Vagina (tissue), 2 donors: ENCODE results near the gene AATK. TPM values are rescaled to one million over a fixed set of nuclear protein-coding genes. Genes with fewer than 3 reads are reported as not detected.

Source experiments
- DNase-seq, 2 donors: peaks; one replicate each; pipeline ENCODE4 v3.0.0-alpha.2; 2017; ENCODE audit errors: extremely low spot score in 2 of 2
- H3K27ac ChIP-seq: fragments of 200-600 bp; sonication (generic); one replicate; pipeline ENCODE4 v1.5.1; 2019
- H3K27me3 ChIP-seq: fragments of 200-600 bp; sonication (generic); one replicate; pipeline ENCODE4 v1.5.1; 2019
- H3K36me3 ChIP-seq, 2 donors: fragments of 200-600 bp; sonication (generic); one replicate each; pipeline ENCODE4 v1.5.1; 2017 to 2019
- H3K4me1 ChIP-seq: fragments of 200-600 bp; sonication (generic); one replicate; pipeline ENCODE4 v1.5.1; 2019
- H3K4me3 ChIP-seq, 2 donors: fragments of 200-600 bp; sonication (generic); 1 replicate in 1 of 2; 2 replicates in 1 of 2; pipeline ENCODE4 v1.5.1; 2016 to 2019
- H3K9me3 ChIP-seq: fragments of 200-600 bp; sonication (generic); one replicate; pipeline ENCODE4 v1.5.1; 2019
- POLR2A ChIP-seq, 2 donors: fragments of 450-650 bp; IDR thresholded peaks; one replicate each; pipeline ENCODE4 v1.6.1; 2017; ENCODE audit warnings: antibody characterized with exemption in 2 of 2, mild to moderate bottlenecking in 2 of 2, moderate library complexity in 2 of 2
- POLR2AphosphoS5 ChIP-seq, 2 donors: sonication (generic); formaldehyde crosslinking; IDR thresholded peaks; one replicate each; pipeline ENCODE4 v1.9.0; 2017; ENCODE audit warnings: antibody characterized with exemption in 2 of 2, mild to moderate bottlenecking in 2 of 2, low read depth in 1 of 2; ENCODE audit not compliant: insufficient read depth in 1 of 2
- intact Hi-C: fragments of 100-400 bp; cut with DNase I; formaldehyde crosslinking; loops from one replicate; pipeline ENCODE4 v1.15.1; 2023
- total RNA-seq: library from RNA; depleted of rRNA; stranded (reverse); fragments of >200 nt; gene quantifications from one replicate; pipeline ENCODE4 v1.2.3, GENCODE V29; 2016
- TF ChIP-seq, protein P1 (sequence below), 3 experiments: fragments of 450-650 bp in 2 of 3; fragments of 200-600 bp in 1 of 3; sonication (generic) in 1 of 3; IDR thresholded peaks; one replicate each; pipeline ENCODE4 v1.5.1; 2017 to 2019; ENCODE audit warnings: antibody characterized with exemption in 3 of 3, mild to moderate bottlenecking in 2 of 3, moderate library complexity in 2 of 3

AATK gene
- total RNA-seq, 1 donor from 2014 or later, result 6.4 TPM

DNA sequence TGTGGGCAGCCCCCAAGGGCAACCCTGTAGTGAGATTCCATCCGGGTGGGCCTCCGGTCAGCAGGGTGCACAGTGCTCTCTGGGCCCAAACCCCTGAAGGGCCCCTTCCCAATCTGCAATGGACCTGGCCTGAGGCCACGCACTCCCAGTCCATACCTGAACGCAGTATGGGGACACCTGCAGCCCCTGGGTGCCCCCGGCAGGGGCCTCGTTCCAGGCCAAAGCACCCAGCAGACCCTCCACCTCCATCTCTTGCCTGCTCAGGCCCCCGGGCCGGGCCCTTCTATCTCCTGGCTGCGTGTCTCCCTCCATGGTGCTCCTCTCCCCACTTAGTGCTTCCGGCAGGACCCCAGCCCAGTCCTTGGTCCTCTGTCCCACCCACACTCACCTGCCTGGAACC lies 17.3 kb upstream of the AATK start:
- no peak for DNase-seq
- Histone ChIP-seq H3K27ac (no peak overlapping the region), H3K27me3 (no peaks in the 10 kb centered on the region), H3K4me1 (no peaks in the 10 kb centered on the region), H3K36me3 (no peaks in the 10 kb centered on the region), H3K4me3 (no peak overlapping the region), H3K9me3 (no peaks in the 10 kb centered on the region)
- TF ChIP-seq, protein P1, sequence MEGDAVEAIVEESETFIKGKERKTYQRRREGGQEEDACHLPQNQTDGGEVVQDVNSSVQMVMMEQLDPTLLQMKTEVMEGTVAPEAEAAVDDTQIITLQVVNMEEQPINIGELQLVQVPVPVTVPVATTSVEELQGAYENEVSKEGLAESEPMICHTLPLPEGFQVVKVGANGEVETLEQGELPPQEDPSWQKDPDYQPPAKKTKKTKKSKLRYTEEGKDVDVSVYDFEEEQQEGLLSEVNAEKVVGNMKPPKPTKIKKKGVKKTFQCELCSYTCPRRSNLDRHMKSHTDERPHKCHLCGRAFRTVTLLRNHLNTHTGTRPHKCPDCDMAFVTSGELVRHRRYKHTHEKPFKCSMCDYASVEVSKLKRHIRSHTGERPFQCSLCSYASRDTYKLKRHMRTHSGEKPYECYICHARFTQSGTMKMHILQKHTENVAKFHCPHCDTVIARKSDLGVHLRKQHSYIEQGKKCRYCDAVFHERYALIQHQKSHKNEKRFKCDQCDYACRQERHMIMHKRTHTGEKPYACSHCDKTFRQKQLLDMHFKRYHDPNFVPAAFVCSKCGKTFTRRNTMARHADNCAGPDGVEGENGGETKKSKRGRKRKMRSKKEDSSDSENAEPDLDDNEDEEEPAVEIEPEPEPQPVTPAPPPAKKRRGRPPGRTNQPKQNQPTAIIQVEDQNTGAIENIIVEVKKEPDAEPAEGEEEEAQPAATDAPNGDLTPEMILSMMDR (IDR thresholded peaks at IDR 0.05), result no peak
- no peak for TF ChIP-seq POLR2A (IDR thresholded peaks at IDR 0.05)
- no peak for TF ChIP-seq POLR2AphosphoS5 (IDR thresholded peaks at IDR 0.05; ENCODE audit: insufficient read depth in 1 of 2, low read depth in 1 of 2)
- intact Hi-C loops, result no loop called here

DNA sequence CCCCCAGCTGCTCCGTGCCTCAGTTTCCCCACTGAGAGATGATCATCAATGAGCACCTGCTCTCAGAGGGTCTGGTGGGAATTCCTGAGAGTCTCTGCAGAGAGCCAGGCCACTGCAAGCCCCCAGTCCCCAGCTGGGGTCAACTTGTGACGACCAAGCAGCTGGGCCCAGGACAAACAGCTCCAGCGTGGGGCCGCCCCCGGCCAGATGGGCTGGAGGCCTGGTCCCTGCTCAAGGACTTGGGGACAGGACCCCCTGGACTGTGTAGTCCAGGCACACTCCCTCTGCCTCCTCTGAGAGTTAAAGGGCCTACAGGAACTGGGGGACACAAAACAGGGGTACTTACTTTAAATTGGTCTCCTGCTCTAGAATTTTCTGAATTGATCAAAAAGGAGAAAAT lies 16.6 kb upstream of the AATK start:
- intact Hi-C loops, result no loop called here
- Histone ChIP-seq H3K4me3 (no peak overlapping the region), H3K36me3 (no peaks in the 10 kb centered on the region), H3K27ac (no peak overlapping the region), H3K9me3 (no peaks in the 10 kb centered on the region), H3K4me1 (no peaks in the 10 kb centered on the region), H3K27me3 (no peaks in the 10 kb centered on the region)
- DNase-seq, result no peak
- TF ChIP-seq, protein P1 (IDR thresholded peaks at IDR 0.05), result no peak
- TF ChIP-seq POLR2A (IDR thresholded peaks at IDR 0.05) (no peak), POLR2AphosphoS5 (IDR thresholded peaks at IDR 0.05; ENCODE audit: insufficient read depth in 1 of 2, low read depth in 1 of 2) (no peak)

DNA sequence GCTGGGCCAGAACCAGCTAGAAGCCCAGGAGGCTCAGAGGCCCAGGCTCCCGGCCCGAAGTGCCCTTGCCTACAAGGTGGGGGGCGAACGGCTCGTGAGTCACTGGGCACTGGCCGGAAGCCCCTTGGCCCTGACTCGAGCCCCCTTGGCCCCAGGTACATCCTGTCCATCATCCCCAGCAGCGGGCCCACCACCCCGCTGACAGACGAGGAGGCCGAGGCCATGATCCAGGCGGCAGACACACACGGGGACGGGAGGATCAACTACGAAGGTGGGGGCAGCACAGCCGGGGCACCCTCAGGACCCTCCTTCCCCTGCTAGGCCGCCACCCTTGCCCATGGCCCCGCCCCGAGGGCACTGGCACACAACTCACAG lies 15.8 kb upstream of the AATK start:
- Histone ChIP-seq H3K27me3 (no peaks in the 10 kb centered on the region), H3K4me3 (no peak overlapping the region), H3K9me3 (no peaks in the 10 kb centered on the region), H3K4me1 (no peaks in the 10 kb centered on the region), H3K27ac (no peak overlapping the region), H3K36me3 (no peaks in the 10 kb centered on the region)
- intact Hi-C loops, result no loop called here
- TF ChIP-seq, protein P1 (IDR thresholded peaks at IDR 0.05), result no peak
- TF ChIP-seq POLR2AphosphoS5 (IDR thresholded peaks at IDR 0.05; ENCODE audit: insufficient read depth in 1 of 2, low read depth in 1 of 2) (no peak), POLR2A (IDR thresholded peaks at IDR 0.05) (no peak)
- no peak for DNase-seq

DNA sequence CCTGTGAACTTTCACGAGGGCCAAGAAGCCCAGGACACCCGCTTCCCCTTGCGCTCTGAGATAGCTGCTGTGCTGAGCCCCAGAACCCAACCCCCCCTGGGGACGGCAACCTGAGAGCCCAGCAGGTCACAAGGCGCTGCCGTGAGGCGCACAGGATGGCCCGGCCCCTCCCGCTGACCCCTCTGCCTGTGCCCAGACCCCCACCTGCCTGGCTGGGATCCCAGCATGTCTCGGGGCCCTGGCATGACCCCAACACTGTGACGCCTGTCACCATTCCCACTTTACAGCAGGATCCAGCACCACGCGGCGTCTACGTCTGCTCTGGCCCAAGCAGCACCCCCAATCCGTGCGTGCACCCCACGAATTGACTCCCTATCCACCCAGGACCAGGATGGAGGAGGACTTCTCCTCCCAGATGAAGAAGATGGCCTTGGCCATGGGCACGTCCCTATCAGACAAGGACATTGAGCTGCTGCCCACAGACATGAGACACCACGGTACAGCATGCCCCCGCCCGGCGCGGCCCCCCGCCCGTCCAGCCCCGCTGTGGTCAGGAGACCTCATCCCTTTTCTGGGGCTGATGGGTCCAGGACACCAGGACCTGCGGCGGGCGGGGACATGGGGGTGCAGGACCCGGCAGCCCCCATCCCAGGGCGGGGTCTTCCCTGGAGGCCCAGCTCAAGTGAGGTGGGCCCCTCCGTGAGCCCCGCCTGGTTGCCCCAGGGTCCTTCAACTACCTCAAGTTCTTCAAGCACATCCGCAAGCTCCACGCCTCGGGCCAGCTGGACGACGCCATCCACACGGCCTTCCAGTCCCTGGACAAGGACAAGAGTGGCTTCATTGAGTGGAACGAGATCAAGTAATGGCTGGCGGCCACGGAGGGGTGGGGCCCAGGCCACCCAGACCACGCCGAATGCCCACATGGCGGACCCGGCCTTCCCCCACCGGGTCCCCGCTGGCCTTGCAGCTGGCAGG lies 15.1 kb upstream of the AATK start:
- Histone ChIP-seq H3K36me3 (no peaks in the 10 kb centered on the region), H3K4me1 (no peaks in the 10 kb centered on the region), H3K9me3 (no peaks in the 10 kb centered on the region), H3K4me3 (no peak overlapping the region), H3K27me3 (no peaks in the 10 kb centered on the region), H3K27ac (no peak overlapping the region)
- intact Hi-C loops, result no loop called here
- no peak for TF ChIP-seq POLR2AphosphoS5 (IDR thresholded peaks at IDR 0.05; ENCODE audit: insufficient read depth in 1 of 2, low read depth in 1 of 2)
- TF ChIP-seq POLR2A (IDR thresholded peaks at IDR 0.05), result no peak
- TF ChIP-seq, protein P1 (IDR thresholded peaks at IDR 0.05), result no peak
- no peak for DNase-seq

DNA sequence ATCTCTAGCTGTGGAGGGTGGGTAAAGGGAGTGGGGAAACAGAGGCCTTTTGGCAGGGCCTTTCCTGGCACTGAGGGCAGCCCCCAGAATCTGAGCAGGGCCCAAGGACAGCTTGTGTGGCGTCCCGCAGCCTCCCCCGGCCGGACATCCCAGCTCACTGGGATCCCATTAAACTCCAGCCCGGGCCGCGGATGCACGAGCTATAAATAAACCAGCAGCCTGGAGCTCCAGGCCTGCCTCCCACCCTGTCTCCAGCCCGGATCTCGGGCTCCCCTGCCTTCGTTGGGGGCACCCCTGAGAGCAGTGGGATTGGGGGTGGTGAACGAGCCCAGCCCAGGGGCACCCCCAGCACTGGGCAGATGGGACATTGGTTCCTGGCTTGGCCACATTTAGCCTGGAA lies 13.8 kb upstream of the AATK start:
- H3K9me3 ChIP-seq, result no peaks in the 10 kb centered on the region
- intact Hi-C loops, result no loop called here
- DNase-seq, result no peak
- no peaks in the 10 kb centered on the region for H3K4me1 ChIP-seq
- TF ChIP-seq POLR2AphosphoS5 (IDR thresholded peaks at IDR 0.05; ENCODE audit: insufficient read depth in 1 of 2, low read depth in 1 of 2), result no peak
- no peak for TF ChIP-seq POLR2A (IDR thresholded peaks at IDR 0.05)
- no peak overlapping the region for H3K27ac ChIP-seq
- H3K4me3 ChIP-seq, result no peak overlapping the region
- H3K36me3 ChIP-seq, result no peaks in the 10 kb centered on the region
- H3K27me3 ChIP-seq, result no peaks in the 10 kb centered on the region
